Common myeloid progenitor, CD34-positive (primary cell): ENCODE measurements around the gene ACE.

Experiments
- CTCF ChIA-PET: fragments of 350-600 bp; sonication (Branson Sonifier 250); formaldehyde crosslinking; loops from one replicate; lab custom pipeline; 2021; ENCODE audit warnings: antibody characterized with exemption; lab: Charles Lee
- POLR2A ChIA-PET: fragments of 350-600 bp; sonication (Branson Sonifier 250); formaldehyde crosslinking; loops from one replicate; lab custom pipeline; 2021; ENCODE audit warnings: antibody characterized with exemption; lab: Charles Lee
- DNase-seq, 3 donors: peaks; one replicate each; pipeline versions ENCODE4 v3.0.0 to v3.0.0-alpha.2; 2013
- H3K27ac ChIP-seq, 2 experiments: 1 replicate in 1 of 2; 2 replicates in 1 of 2; pipeline ENCODE4 v1.7.0; 2013; ENCODE audit warnings: inconsistent platforms in 2 of 2, low read length in 2 of 2, mild to moderate bottlenecking in 2 of 2, low read depth in 1 of 2, moderate library complexity in 1 of 2; ENCODE audit not compliant: severe bottlenecking in 2 of 2, insufficient read depth in 1 of 2, poor library complexity in 1 of 2
- H3K27me3 ChIP-seq, 5 experiments: replicated peaks in 2 of 5; 1 replicate in 3 of 5; 2 replicates in 2 of 5; pipeline versions ENCODE4 v1.6.1 to v1.7.0; 2013; ENCODE audit warnings: low read length in 4 of 5, mild to moderate bottlenecking in 2 of 5, moderate library complexity in 2 of 5, inconsistent platforms in 1 of 5; ENCODE audit not compliant: insufficient read depth in 5 of 5, control insufficient read depth in 4 of 5
- H3K36me3 ChIP-seq, 4 experiments: 1 replicate in 2 of 4; 2 replicates in 2 of 4; pipeline versions ENCODE4 v1.6.1 to v1.7.0; 2013; ENCODE audit warnings: low read length in 3 of 4, control low read depth in 1 of 4, mild to moderate bottlenecking in 1 of 4; ENCODE audit not compliant: control insufficient read depth in 4 of 4, insufficient read depth in 4 of 4
- H3K4me1 ChIP-seq, 4 experiments: 1 replicate in 3 of 4; 2 replicates in 1 of 4; pipeline versions ENCODE4 v1.6.1 to v1.7.1; 2013; ENCODE audit warnings: low read length in 3 of 4, mild to moderate bottlenecking in 3 of 4, control low read depth in 1 of 4, inconsistent platforms in 1 of 4, moderate library complexity in 1 of 4; ENCODE audit not compliant: control insufficient read depth in 4 of 4, insufficient read depth in 4 of 4; ENCODE audit errors: control extremely low read depth in 1 of 4
- H3K4me3 ChIP-seq, 7 experiments: 1 replicate in 4 of 7; 2 replicates in 3 of 7; pipeline versions ENCODE4 v1.5.1 to v1.7.0; 2013; ENCODE audit warnings: mild to moderate bottlenecking in 7 of 7, low read length in 6 of 7, moderate library complexity in 6 of 7, inconsistent platforms in 2 of 7, low read depth in 2 of 7, control low read depth in 1 of 7; ENCODE audit not compliant: insufficient read depth in 4 of 7, control insufficient read depth in 1 of 7; ENCODE audit errors: extremely low read depth in 1 of 7
- H3K9me3 ChIP-seq, 5 experiments: 1 replicate in 4 of 5; 2 replicates in 1 of 5; pipeline versions ENCODE4 v1.6.1 to v1.7.1; 2013; ENCODE audit warnings: low read length in 4 of 5, mild to moderate bottlenecking in 2 of 5, inconsistent platforms in 1 of 5, low read depth in 1 of 5, moderate library complexity in 1 of 5; ENCODE audit not compliant: control insufficient read depth in 4 of 5, insufficient read depth in 2 of 5; ENCODE audit errors: control extremely low read depth in 1 of 5
- WGBS: methylation state at CpG from one replicate; pipeline ENCODE4 v1.1.5; 2013; ENCODE audit not compliant: insufficient coverage; 5-methylcytosine and 5-hydroxymethylcytosine counted together

The ACE gene

GRCh38 chr17:63524051-63524450 is 47.2 kb downstream of the ACE start:
- Histone ChIP-seq H3K27ac (no peak overlapping the region), H3K4me1 (peaks cover 0 to 4% (median 3%) of the 10 kb centered on the region in 4 experiments), H3K9me3 (no peaks in the 10 kb centered on the region), H3K4me3 (no peak overlapping the region), H3K36me3 (no peaks in the 10 kb centered on the region), H3K27me3 (peaks cover 2 to 49% (median 12%) of the 10 kb centered on the region in 5 experiments)
- POLR2A ChIA-PET: no interaction called here
- no peak for DNase-seq
- 99% methylated on average over 14 of the region's 14 CpGs for WGBS
- CTCF ChIA-PET: interaction anchor here (1.1 kb wide), 1 partner anchor 99 kb away, joined by 4 read pairs; no protein-coding TSS in a partner anchor

DNA sequence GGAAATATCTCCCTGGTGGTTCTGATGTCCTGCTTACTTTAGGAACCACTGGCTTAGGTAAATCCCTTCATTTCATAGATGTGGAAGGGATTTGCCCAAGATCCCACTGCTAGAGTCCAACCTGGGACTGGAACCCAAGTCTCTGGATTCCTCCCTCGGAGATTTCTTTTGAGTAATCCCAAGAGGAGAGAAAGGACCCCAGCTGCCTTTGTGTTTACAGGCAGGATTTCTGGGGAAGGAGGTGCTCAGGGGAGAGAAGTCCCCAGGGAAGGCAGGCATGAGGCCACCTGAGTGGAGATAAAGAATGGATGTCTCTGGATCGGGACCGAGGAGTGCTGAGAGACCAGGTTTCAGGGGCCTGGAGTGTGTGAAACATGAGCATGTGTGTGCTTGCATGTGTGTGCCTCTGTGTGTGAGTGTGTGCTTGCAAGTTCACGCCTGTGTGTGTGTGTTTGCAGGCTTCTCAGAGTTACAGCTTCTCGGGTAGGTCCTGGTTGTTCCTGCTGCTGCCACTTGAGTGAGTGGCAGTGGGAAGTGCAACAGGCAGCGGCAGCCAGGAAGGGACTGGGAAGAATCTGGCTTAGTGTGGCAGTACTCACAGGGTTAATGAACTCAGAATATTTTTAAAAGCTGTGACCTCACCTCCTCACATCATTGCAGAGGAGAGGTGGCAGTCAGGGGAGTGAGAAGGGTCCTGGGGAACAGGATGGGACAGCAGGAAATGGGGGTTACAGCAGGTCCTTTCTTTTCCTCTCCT is 48.5 kb downstream of the ACE start:
- Histone ChIP-seq H3K36me3 (no peaks in the 10 kb centered on the region), H3K4me3 (no peak overlapping the region), H3K27me3 (peaks cover 2 to 40% (median 11%) of the 10 kb centered on the region in 5 experiments), H3K9me3 (no peaks in the 10 kb centered on the region), H3K4me1 (peaks cover 0 to 4% (median 3%) of the 10 kb centered on the region in 4 experiments), H3K27ac (no peak overlapping the region)
- WGBS: 67% methylated on average over 1 of the region's 6 CpGs
- POLR2A ChIA-PET: no interaction called here
- DNase-seq: no peak
- CTCF ChIA-PET: interaction anchor here (0.7 to 1.1 kb wide), 2 partner anchors 55 to 100 kb away, joined by 3 to 4 read pairs; no protein-coding TSS in a partner anchor

- ChIA-PET CTCF (interaction anchor here (0.7 to 1.3 kb wide), 3 partner anchors 11 to 85 kb away, joined by 3 to 4 read pairs (median 3); no protein-coding TSS in a partner anchor), POLR2A (no interaction called here)
- Histone ChIP-seq H3K4me1 (peaks cover 0 to 4% (median 3%) of the 10 kb centered on the region in 4 experiments), H3K9me3 (no peaks in the 10 kb centered on the region), H3K4me3 (no peak overlapping the region), H3K27me3 (peaks cover 2 to 33% (median 7%) of the 10 kb centered on the region in 5 experiments), H3K36me3 (no peaks in the 10 kb centered on the region), H3K27ac (no peak overlapping the region)
- DNase-seq: no peak
- WGBS: 100% methylated on average over 4 of the region's 5 CpGs
Observed at GRCh38 chr17:63526861-63527260, 50.0 kb downstream of the ACE start.

- ChIA-PET CTCF (no interaction called here), POLR2A (no interaction called here)
- 95% methylated on average over 6 of the region's 9 CpGs for WGBS
Observed at GRCh38 chr17:63528183-63528582, 51.3 kb downstream of the ACE start.

DNA sequence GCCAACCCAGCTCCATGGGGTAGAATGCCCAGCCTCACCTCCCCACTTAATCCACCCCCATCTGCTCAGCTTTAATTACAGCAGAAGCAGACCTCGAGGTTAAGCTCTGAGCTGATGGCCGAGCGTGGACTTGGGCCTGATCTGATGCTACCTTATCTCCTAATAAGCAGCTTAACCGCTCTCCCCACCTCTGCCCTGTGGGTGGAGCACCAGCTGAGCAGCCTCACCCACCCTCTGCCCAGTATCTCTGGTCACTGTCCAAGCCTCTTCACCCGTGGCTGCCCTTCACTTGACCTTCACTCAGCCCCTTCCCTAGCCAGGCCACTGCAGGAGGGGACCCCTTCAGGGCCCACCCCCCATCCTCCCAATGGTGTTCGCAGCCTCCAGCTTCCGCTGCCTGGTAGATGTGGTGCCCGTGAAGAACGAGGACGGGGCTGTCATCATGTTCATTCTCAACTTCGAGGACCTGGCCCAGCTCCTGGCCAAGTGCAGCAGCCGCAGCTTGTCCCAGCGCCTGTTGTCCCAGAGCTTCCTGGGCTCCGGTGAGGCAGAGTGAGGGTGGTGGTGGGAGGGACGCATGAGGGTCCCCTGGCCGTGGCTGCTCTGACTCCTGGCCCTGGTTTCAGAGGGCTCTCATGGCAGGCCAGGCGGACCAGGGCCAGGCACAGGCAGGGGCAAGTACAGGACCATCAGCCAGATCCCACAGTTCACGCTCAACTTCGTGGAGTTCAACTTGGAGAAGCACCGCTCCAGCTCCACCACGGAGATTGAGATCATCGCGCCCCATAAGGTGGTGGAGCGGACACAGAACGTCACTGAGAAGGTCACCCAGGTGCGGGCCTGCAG is 53.1 kb downstream of the ACE start:
- Histone ChIP-seq H3K4me3 (no peak overlapping the region), H3K9me3 (no peaks in the 10 kb centered on the region), H3K4me1 (no peaks in the 10 kb centered on the region), H3K27me3 (peaks cover 2 to 14% (median 4%) of the 10 kb centered on the region in 5 experiments), H3K36me3 (no peaks in the 10 kb centered on the region), H3K27ac (no peak overlapping the region)
- POLR2A ChIA-PET: interaction anchor here (0.6 kb wide), 1 partner anchor 32 kb away, joined by 4 read pairs; no protein-coding TSS in a partner anchor
- CTCF ChIA-PET: no interaction called here
- 97% methylated on average over 17 of the region's 26 CpGs for WGBS
- DNase-seq: no peak

More at GRCh38 chr17:63528183-63528582, 51.3 kb downstream of the ACE start:
- H3K4me3 ChIP-seq: no peak overlapping the region
- H3K9me3 ChIP-seq: no peaks in the 10 kb centered on the region
- no peak for DNase-seq
- no peak overlapping the region for H3K27ac ChIP-seq
- H3K36me3 ChIP-seq: no peaks in the 10 kb centered on the region
- peaks cover 2 to 31% (median 7%) of the 10 kb centered on the region in 5 experiments for H3K27me3 ChIP-seq
- H3K4me1 ChIP-seq: peaks cover 0 to 3% (median 2%) of the 10 kb centered on the region in 4 experiments

DNA sequence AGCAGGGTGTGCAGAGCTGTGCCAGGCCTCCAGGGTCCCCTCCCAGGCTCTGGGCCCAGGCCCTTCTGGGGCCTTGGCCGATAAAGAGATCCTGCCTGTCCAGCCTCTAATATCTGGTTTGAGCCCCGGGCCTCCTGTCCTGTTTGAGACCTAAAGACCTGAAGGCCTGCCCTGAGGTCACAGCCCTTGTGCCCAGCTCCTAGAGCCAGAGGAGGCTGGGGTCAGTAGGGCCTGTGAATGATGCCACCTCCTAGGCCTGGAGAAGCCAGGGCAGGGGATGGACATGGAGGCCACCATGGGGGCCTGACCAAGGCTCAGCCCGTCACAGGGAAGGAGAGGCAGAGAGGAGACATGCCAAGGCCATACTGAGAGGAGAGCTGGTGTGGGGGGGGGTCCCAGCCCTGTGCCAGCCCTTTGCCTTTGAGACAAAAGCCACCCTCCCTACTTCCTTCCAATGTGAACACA is 53.7 kb downstream of the ACE start:
- POLR2A ChIA-PET: no interaction called here
- Histone ChIP-seq H3K36me3 (no peaks in the 10 kb centered on the region), H3K4me1 (no peaks in the 10 kb centered on the region), H3K27ac (no peak overlapping the region), H3K9me3 (no peaks in the 10 kb centered on the region), H3K27me3 (peaks cover 0 to 9% (median 3%) of the 10 kb centered on the region in 5 experiments), H3K4me3 (no peak overlapping the region)
- no peak for DNase-seq
- CTCF ChIA-PET: no interaction called here
- 98% methylated on average over 3 of the region's 3 CpGs for WGBS
